DMS114 treated with DMSO at 0.1 percent for 48 hours (cell line): ENCODE data around the gene PRKCA.

Source experiments
- DNase-seq: peaks from one replicate; lab custom pipeline; 2025; ENCODE audit not compliant: unreplicated experiment; lab: John Stamatoyannopoulos, UW

Gene PRKCA

GRCh38 chr17:66817750-66818149 lies 515.3 kb downstream of the PRKCA start:
- DNase-seq = no peak

GRCh38 chr17:66819466-66819865 lies 517.1 kb downstream of the PRKCA start:
- no peak for DNase-seq

GRCh38 chr17:66822009-66822408 lies 519.6 kb downstream of the PRKCA start:
- no peak for DNase-seq

GRCh38 chr17:66826856-66827255 lies 524.4 kb downstream of the PRKCA start:
- DNase-seq = no peak

GRCh38 chr17:66829386-66829864 lies 527.0 kb downstream of the PRKCA start:
- DNase-seq = no peak

- DNase-seq = no peak
Measured at GRCh38 chr17:66829883-66830282, 527.5 kb downstream of the PRKCA start.

- no peak for DNase-seq
Measured at GRCh38 chr17:66830451-66830850, 528.0 kb downstream of the PRKCA start.

GRCh38 chr17:66831383-66832210 lies 529.2 kb downstream of the PRKCA start:
- no peak for DNase-seq

GRCh38 chr17:66833201-66833600 lies 530.8 kb downstream of the PRKCA start:
- DNase-seq = no peak

GRCh38 chr17:66834426-66834918 lies 532.1 kb downstream of the PRKCA start:
- DNase-seq = no peak

GRCh38 chr17:66834919-66835454 lies 532.6 kb downstream of the PRKCA start, which contains the start of gene CACNG5:
CACNG5 (plus strand) TSS chr17:66835117; CDS start chr17:66877333, 42,216 bp downstream.
- no peak for DNase-seq

GRCh38 chr17:66835476-66835875 lies 533.1 kb downstream of the PRKCA start:
- no peak for DNase-seq

- DNase-seq = no peak
Measured at GRCh38 chr17:66836063-66837005, 533.9 kb downstream of the PRKCA start.

- no peak for DNase-seq
Measured at GRCh38 chr17:66837226-66837625, 534.8 kb downstream of the PRKCA start.

GRCh38 chr17:66837885-66838665 lies 535.7 kb downstream of the PRKCA start:
- no peak for DNase-seq

GRCh38 chr17:66839616-66840015 lies 537.2 kb downstream of the PRKCA start:
- DNase-seq = no peak

GRCh38 chr17:66840061-66840460 lies 537.6 kb downstream of the PRKCA start:
- no peak for DNase-seq

GRCh38 chr17:66841328-66841727 lies 538.9 kb downstream of the PRKCA start:
- no peak for DNase-seq

GRCh38 chr17:66841744-66842143 lies 539.3 kb downstream of the PRKCA start:
- DNase-seq = no peak

- no peak for DNase-seq
Measured at GRCh38 chr17:66842505-66842904, 540.1 kb downstream of the PRKCA start.
